ENCODE data around the gene RARB. TPM values are rescaled to one million over a fixed set of nuclear protein-coding genes. Genes with fewer than 3 reads are reported as not detected.

RARB gene
- total RNA-seq, 1 experiment from 2014 or later = not detected

DNA sequence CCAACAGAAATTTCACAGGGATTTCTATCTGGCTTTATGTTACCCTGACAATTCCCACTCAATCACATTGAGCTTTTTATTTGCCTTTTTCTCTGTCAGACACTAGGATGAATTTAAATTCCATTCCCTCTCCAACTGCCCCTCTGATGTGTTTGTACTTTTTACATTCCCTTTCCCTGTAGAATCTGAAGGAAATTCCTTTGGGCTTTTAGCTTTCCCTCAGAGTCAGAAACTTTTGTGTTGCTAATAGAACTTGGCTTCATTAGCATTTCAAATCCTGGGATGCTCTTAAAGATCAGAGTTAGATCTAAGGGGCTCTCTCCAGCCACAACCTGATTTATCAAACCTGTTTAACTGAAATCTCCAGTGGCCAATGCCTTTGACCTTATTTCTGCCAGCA is 7.9 kb upstream of the RARB start:
- in situ Hi-C loops (cut with HindIII; ENCODE audit: low sequenced_read_pairs) = no loop called here
- DNase-seq (ENCODE audit: low spot score) = no peak

- in situ Hi-C loops (cut with HindIII; ENCODE audit: low sequenced_read_pairs) = no loop called here
- no peak for DNase-seq (ENCODE audit: low spot score)
These were observed 7.2 kb upstream of the RARB start for GRCh38 chr3:25420885-25421284.

- in situ Hi-C loops (cut with HindIII; ENCODE audit: low sequenced_read_pairs) = no loop called here
- no peak for DNase-seq (ENCODE audit: low spot score)
These were observed 6.3 kb upstream of the RARB start for GRCh38 chr3:25421747-25422146.

GRCh38 chr3:25423780-25424588 is 4.1 kb upstream of the RARB start:
- in situ Hi-C loops (cut with HindIII; ENCODE audit: low sequenced_read_pairs) = no loop called here
- no peak for DNase-seq (ENCODE audit: low spot score)

DNA sequence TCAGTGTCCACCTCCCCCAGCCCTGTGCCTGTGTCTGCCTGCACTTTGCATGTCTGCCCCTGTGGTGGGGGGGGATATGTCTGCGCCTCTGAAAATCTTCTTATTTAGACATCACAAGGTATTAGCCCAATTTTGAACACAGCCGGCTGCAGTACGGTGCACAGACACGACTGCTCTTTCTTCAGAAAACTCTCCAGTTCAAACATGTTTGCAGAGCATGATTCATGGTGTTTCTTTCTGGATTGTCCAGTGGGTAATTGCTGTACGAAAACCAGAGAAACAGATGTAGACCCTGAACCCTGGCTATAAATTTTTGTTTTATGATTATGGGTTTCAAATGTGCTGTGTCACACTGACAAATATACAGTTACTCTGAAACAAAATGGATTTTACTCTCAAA is 3.4 kb upstream of the RARB start:
- no peak for DNase-seq (ENCODE audit: low spot score)
- in situ Hi-C loops (cut with HindIII; ENCODE audit: low sequenced_read_pairs) = no loop called here

GRCh38 chr3:25426408-25426807 is 1.7 kb upstream of the RARB start:
- DNase-seq (ENCODE audit: low spot score) = no peak
- in situ Hi-C loops (cut with HindIII; ENCODE audit: low sequenced_read_pairs) = no loop called here

GRCh38 chr3:25427155-25427554 is 908 bp upstream of the RARB start:
- DNase-seq (ENCODE audit: low spot score) = no peak
- in situ Hi-C loops (cut with HindIII; ENCODE audit: low sequenced_read_pairs) = no loop called here

DNA sequence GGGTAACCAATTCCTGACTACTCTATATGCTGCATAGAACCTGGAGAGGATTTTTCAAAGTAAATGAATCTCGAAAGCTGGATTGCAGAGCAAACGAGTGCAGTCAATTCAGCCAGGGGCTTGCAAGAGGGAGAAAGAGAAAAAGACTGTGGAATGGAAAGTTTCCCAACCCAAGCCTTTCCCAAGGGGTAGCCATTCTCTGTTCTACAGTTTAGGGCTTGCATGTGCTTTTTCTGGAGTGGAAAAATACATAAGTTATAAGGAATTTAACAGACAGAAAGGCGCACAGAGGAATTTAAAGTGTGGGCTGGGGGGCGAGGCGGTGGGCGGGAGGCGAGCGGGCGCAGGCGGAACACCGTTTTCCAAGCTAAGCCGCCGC is 511 bp upstream of the RARB start:
- in situ Hi-C loops (cut with HindIII; ENCODE audit: low sequenced_read_pairs) = no loop called here
- no peak for DNase-seq (ENCODE audit: low spot score)

DNA sequence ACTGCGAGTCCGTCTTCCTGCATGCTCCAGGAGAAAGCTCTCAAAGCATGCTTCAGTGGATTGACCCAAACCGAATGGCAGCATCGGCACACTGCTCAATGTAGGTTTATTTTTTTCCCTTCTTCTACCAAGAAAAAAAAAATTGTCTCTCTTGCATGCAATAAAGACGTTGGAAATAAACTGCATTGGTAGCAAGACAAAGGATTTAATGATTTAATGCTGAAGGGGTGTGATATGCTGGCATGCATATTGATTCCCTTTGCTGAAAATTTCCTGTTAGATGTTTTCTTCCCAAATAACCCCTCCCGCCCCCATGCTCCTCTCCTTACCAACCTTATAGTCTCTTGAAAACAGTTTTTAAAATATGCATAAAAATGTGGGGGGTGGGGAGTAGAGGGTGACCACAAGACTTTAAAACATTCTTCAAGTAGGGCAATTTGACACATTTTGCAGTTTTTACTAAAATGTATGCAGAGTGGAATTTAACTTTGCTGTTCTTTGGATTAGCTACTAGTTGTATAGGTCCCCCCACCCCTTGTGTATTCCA is 799 bp downstream of the RARB start:
- in situ Hi-C loops (cut with HindIII; ENCODE audit: low sequenced_read_pairs) = no loop called here
- DNase-seq (ENCODE audit: low spot score) = no peak

GRCh38 chr3:25429361-25430286 is 1.6 kb downstream of the RARB start:
- in situ Hi-C loops (cut with HindIII; ENCODE audit: low sequenced_read_pairs) = no loop called here
- DNase-seq (ENCODE audit: low spot score) = no peak

DNA sequence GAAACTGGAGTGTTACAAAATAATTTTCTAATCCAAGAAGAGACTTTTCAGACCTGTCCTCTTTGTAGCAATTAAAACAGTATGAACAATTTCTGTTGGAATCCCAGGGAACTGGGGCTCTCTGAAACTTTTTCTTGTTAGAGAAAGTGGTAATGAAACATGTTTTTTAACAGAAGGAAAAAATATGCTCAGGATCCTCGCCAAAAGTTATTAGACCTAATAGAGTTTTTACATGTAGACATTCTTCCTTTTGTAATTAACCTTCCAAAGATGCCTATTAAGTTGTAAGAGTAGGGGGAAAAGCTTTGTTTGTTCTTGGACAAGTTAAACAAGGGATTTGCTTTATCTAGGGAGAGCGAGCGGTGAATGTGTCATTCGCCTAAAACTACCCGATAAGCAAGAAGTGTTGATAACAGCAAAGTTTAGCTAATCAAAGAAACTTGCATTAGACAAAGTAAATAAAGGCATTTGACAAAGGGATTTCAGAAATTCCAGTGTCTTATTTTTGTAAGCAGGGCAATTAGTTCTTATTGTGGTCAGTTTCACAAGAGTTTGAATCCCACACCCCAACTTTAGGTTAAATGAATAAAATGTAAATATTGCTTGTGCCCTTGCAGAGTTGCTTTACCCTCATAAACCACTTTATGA is 2.3 kb downstream of the RARB start:
- DNase-seq (ENCODE audit: low spot score) = no peak
- in situ Hi-C loops (cut with HindIII; ENCODE audit: low sequenced_read_pairs) = no loop called here

- no peak for DNase-seq (ENCODE audit: low spot score)
- in situ Hi-C loops (cut with HindIII; ENCODE audit: low sequenced_read_pairs) = no loop called here
These were observed 3.1 kb downstream of the RARB start for GRCh38 chr3:25430935-25431770.

- DNase-seq (ENCODE audit: low spot score) = no peak
- in situ Hi-C loops (cut with HindIII; ENCODE audit: low sequenced_read_pairs) = no loop called here
These were observed 4.2 kb downstream of the RARB start for GRCh38 chr3:25432176-25432720.

DNA sequence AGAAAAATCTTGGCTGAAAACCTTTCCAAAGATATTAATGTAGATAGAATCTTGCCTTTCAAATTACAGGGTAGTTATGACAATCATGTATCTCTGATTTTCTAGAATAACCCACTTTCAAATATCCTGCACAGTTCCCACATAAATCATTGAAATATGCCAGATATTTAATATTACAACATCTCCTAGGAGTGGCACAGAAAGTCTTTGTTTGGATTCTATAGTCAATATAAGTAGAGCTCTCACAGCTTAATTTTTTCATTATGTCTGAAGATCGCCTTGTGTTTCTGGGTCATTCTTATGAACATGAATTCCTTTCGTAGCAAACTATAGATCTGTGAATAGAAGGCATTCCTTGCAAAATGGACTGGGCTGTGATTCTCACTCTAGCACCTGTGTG is 5.0 kb downstream of the RARB start:
- DNase-seq (ENCODE audit: low spot score) = no peak
- in situ Hi-C loops (cut with HindIII; ENCODE audit: low sequenced_read_pairs) = no loop called here

DNA sequence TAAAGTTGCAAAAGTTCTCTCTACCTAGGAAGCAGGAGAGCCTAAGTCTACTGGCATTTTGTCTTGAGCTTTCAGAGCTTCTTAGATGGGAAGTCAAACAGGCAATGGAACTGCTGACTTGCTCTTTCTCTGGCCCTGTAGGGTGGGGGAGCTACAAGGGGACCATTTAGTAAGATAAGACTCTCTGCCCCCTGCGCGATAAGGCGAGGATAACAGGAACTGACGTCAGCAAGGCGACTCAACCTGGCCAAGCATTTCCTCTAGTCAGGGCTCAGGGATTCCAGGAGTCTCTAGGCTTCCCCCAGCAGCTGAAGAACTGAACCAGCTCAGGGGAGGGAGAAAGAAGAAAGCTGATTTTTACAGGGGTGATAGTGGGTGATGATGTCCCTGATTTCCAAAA is 5.8 kb downstream of the RARB start:
- in situ Hi-C loops (cut with HindIII; ENCODE audit: low sequenced_read_pairs) = no loop called here

DNA sequence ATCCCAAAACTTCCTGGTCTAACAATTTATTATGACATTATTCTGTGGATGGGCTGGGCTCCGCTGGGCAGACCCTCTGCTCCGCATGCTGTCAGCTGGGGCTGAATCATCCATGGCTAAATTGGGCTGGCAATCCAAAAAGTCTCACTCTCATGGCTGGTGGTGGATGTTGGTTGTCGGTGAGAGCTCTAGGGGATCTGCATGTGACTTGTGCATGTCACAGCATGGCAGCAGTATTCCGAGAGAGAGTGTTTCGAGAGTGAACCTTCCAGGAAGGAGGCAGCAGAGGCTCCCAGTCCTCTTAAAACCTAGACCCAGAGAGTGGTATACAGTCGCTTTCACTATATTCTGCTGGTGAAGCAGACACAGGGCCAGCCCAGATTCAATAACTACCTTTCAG is 9.9 kb downstream of the RARB start:
- in situ Hi-C loops (cut with HindIII; ENCODE audit: low sequenced_read_pairs) = no loop called here
- no peak for DNase-seq (ENCODE audit: low spot score)

More for the DNA sequence above, 5.8 kb downstream of the RARB start:
- DNase-seq (ENCODE audit: low spot score) = no peak

GRCh38 chr3:25438791-25439555 is 10.9 kb downstream of the RARB start:
- in situ Hi-C loops (cut with HindIII; ENCODE audit: low sequenced_read_pairs) = no loop called here
- no peak for DNase-seq (ENCODE audit: low spot score)

Data from G401 (cell line).